NCI-H446 treated with DMSO at 0.1 percent for 48 hours (cell line): ENCODE results near the gene ABCB11.

Source experiments
- DNase-seq: peaks from one replicate; lab custom pipeline; 2025; lab: John Stamatoyannopoulos, UW

The ABCB11 gene

GRCh38 chr2:168930242-168930641 lies 100.9 kb downstream of the ABCB11 start:
- no peak for DNase-seq

- DNase-seq = no peak
Observed at GRCh38 chr2:168929031-168929430, 102.1 kb downstream of the ABCB11 start.

GRCh38 chr2:168928113-168928831 lies 102.9 kb downstream of the ABCB11 start:
- no peak for DNase-seq

GRCh38 chr2:168926621-168927386 lies 104.3 kb downstream of the ABCB11 start:
- DNase-seq = no peak

- peak; percentile 24 for DNase-seq
Observed at GRCh38 chr2:168920504-168921157, 110.5 kb downstream of the ABCB11 start.

GRCh38 chr2:168916331-168916675 lies 114.8 kb downstream of the ABCB11 start:
- no peak for DNase-seq

GRCh38 chr2:168915441-168916330 lies 115.4 kb downstream of the ABCB11 start:
- peak; percentile 78 for DNase-seq

- no peak for DNase-seq
Observed at GRCh38 chr2:168913495-168913894, 117.6 kb downstream of the ABCB11 start.

- DNase-seq = peak; percentile 92
Observed at GRCh38 chr2:168912901-168913369, 118.2 kb downstream of the ABCB11 start.

GRCh38 chr2:168912466-168912865 lies 118.7 kb downstream of the ABCB11 start:
- DNase-seq = peak; percentile 89

- DNase-seq = peak; percentile 48
Observed at GRCh38 chr2:168910330-168910729, 120.8 kb downstream of the ABCB11 start.

- DNase-seq = no peak
Observed at GRCh38 chr2:168907940-168908662, 123.0 kb downstream of the ABCB11 start.

- no peak for DNase-seq
Observed at GRCh38 chr2:168904358-168904757, 126.8 kb downstream of the ABCB11 start.

GRCh38 chr2:168903888-168904287 lies 127.2 kb downstream of the ABCB11 start:
- no peak for DNase-seq

GRCh38 chr2:168901003-168901402 lies 130.1 kb downstream of the ABCB11 start, which contains the start of gene G6PC2:
Gene G6PC2, plus strand, starts transcription at chr2:168901291. Its CDS starts 41 bp downstream, at chr2:168901332.
- DNase-seq = peak; percentile 47

GRCh38 chr2:168897449-168897848 lies 133.7 kb downstream of the ABCB11 start:
- DNase-seq = no peak

GRCh38 chr2:168896783-168897182 lies 134.3 kb downstream of the ABCB11 start:
- no peak for DNase-seq

GRCh38 chr2:168895771-168896170 lies 135.4 kb downstream of the ABCB11 start:
- DNase-seq = peak; percentile 71

- peak; percentile 21 for DNase-seq
Observed at GRCh38 chr2:168894720-168895119, 136.4 kb downstream of the ABCB11 start.

GRCh38 chr2:168894101-168894500 lies 137.0 kb downstream of the ABCB11 start:
- DNase-seq = no peak

- no peak for DNase-seq
Observed at GRCh38 chr2:168892327-168892726, 138.8 kb downstream of the ABCB11 start.
